ENCODE data around the gene KCTD10. TPM values are rescaled to one million over a fixed set of nuclear protein-coding genes. Genes with fewer than 3 reads are reported as not detected.

The KCTD10 gene
- total RNA-seq, 1 experiment from 2014 or later = 44.7 TPM

DNA sequence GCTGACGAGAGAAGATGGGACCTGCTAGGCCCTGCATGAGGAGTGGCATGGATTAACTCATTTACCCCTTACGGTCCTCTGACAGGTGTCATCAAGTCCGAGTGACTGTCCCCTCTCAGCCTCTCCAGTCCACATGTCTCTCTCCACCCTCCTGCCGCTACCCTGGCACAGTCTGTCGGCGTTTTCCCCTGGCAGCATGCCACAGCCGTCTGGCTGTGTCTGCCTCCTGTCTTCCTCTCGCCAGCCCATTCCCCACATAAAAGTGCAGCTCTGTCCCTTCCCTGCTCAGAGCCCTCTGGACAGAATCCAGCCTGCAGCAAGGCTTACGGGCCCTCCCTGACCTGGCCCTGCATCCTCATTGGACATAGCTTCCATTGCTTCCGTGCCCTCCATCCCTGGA, 46.0 kb upstream of the KCTD10 start (continued):
- TF ChIP-seq ZNF425 (CRISPR knock-in tag; conservative IDR thresholded peaks at IDR 0.05) = no peak
- no peak for TF ChIP-seq ETV6 (CRISPR knock-in tag; IDR thresholded peaks at IDR 0.05)
- no peak for TF ChIP-seq OVOL2 (CRISPR knock-in tag; IDR thresholded peaks at IDR 0.05; ENCODE audit: borderline replicate concordance)
- no peak for TF ChIP-seq ZNF416 (CRISPR knock-in tag; IDR thresholded peaks at IDR 0.05)
- TF ChIP-seq, protein P1, sequence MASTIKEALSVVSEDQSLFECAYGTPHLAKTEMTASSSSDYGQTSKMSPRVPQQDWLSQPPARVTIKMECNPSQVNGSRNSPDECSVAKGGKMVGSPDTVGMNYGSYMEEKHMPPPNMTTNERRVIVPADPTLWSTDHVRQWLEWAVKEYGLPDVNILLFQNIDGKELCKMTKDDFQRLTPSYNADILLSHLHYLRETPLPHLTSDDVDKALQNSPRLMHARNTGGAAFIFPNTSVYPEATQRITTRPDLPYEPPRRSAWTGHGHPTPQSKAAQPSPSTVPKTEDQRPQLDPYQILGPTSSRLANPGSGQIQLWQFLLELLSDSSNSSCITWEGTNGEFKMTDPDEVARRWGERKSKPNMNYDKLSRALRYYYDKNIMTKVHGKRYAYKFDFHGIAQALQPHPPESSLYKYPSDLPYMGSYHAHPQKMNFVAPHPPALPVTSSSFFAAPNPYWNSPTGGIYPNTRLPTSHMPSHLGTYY (CRISPR knock-in tag; IDR thresholded peaks at IDR 0.05) = no peak
- TF ChIP-seq TEAD4 (CRISPR knock-in tag; IDR thresholded peaks at IDR 0.05) = no peak
- no peak for TF ChIP-seq NR1H2 (CRISPR knock-in tag; IDR thresholded peaks at IDR 0.05)

DNA sequence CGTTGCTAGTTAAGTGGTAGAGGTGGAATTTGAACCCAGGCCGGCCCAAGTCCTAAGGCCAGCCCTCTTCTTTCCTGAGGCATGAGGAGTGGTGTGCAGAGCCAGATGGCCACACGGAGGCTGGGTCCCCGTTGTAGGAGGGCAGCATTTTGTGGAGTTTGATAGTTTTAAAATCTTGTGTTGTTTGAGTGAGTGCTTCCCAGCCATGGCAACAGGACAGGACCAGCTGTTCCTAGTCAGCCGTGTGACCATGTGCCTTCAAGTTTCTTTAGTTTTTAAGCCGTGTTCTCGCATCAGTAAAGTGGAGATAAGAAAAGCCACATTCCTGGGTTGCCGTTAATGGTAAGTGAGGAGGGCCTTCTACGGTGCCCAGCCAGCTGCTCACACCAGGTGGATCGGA, 44.7 kb upstream of the KCTD10 start:
- H3K27me3 Mint-ChIP-seq (ENCODE audit: low read depth) = no peaks in the 10 kb centered on the region
- ChIA-PET CTCF (interaction anchor here (1.8 kb wide), 1 partner anchor 76 kb away, joined by 5 read pairs; no protein-coding TSS in a partner anchor), POLR2A (no interaction called here)
- H3K9me3 Mint-ChIP-seq = no peaks in the 10 kb centered on the region
- no peak overlapping the region for H3K27ac Mint-ChIP-seq
- H3K4me3 Mint-ChIP-seq = no peak overlapping the region
- ATAC-seq (no peak), DNase-seq (ENCODE audit: low spot score) (no peak)
- peaks cover 38% of the 10 kb centered on the region for H3K36me3 Mint-ChIP-seq
- peaks cover 6% of the 10 kb centered on the region for H3K4me1 Mint-ChIP-seq
- no peak for TF ChIP-seq E2F4 (CRISPR knock-in tag; IDR thresholded peaks at IDR 0.05; ENCODE audit: borderline replicate concordance, low read depth)
- TF ChIP-seq JUN (CRISPR knock-in tag; IDR thresholded peaks at IDR 0.05) = no peak
- no peak for TF ChIP-seq ZNF121 (CRISPR knock-in tag; IDR thresholded peaks at IDR 0.05)
- TF ChIP-seq SMAD4 (CRISPR knock-in tag; IDR thresholded peaks at IDR 0.05) = no peak
- TF ChIP-seq, protein P2, sequence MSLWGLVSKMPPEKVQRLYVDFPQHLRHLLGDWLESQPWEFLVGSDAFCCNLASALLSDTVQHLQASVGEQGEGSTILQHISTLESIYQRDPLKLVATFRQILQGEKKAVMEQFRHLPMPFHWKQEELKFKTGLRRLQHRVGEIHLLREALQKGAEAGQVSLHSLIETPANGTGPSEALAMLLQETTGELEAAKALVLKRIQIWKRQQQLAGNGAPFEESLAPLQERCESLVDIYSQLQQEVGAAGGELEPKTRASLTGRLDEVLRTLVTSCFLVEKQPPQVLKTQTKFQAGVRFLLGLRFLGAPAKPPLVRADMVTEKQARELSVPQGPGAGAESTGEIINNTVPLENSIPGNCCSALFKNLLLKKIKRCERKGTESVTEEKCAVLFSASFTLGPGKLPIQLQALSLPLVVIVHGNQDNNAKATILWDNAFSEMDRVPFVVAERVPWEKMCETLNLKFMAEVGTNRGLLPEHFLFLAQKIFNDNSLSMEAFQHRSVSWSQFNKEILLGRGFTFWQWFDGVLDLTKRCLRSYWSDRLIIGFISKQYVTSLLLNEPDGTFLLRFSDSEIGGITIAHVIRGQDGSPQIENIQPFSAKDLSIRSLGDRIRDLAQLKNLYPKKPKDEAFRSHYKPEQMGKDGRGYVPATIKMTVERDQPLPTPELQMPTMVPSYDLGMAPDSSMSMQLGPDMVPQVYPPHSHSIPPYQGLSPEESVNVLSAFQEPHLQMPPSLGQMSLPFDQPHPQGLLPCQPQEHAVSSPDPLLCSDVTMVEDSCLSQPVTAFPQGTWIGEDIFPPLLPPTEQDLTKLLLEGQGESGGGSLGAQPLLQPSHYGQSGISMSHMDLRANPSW (CRISPR knock-in tag; conservative IDR thresholded peaks at IDR 0.05; ENCODE audit: low read depth) = no peak
- TF ChIP-seq ATF2 (CRISPR knock-in tag; IDR thresholded peaks at IDR 0.05; ENCODE audit: borderline replicate concordance, low read depth) = no peak
- TF ChIP-seq ZNF416 (CRISPR knock-in tag; IDR thresholded peaks at IDR 0.05) = no peak
- TF ChIP-seq ZBTB21 (CRISPR knock-in tag; IDR thresholded peaks at IDR 0.05; ENCODE audit: borderline replicate concordance) = no peak
- no peak for TF ChIP-seq NR2C2 (CRISPR knock-in tag; IDR thresholded peaks at IDR 0.05)
- TF ChIP-seq KAT7 (CRISPR knock-in tag; IDR thresholded peaks at IDR 0.05; ENCODE audit: borderline replicate concordance) = no peak
- TF ChIP-seq ARID4B (CRISPR knock-in tag; IDR thresholded peaks at IDR 0.05; ENCODE audit: borderline replicate concordance) = no peak
- TF ChIP-seq TEAD1 (CRISPR knock-in tag; IDR thresholded peaks at IDR 0.05) = no peak
- TF ChIP-seq, protein P3, sequence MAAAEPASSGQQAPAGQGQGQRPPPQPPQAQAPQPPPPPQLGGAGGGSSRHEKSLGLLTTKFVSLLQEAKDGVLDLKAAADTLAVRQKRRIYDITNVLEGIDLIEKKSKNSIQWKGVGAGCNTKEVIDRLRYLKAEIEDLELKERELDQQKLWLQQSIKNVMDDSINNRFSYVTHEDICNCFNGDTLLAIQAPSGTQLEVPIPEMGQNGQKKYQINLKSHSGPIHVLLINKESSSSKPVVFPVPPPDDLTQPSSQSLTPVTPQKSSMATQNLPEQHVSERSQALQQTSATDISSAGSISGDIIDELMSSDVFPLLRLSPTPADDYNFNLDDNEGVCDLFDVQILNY (CRISPR knock-in tag; IDR thresholded peaks at IDR 0.05) = no peak
- no peak for TF ChIP-seq ZMAT4 (CRISPR knock-in tag; IDR thresholded peaks at IDR 0.05)
- no peak for TF ChIP-seq NR3C1 (CRISPR knock-in tag; conservative IDR thresholded peaks at IDR 0.05; ENCODE audit: low read depth)
- no peak for TF ChIP-seq TEAD4 (CRISPR knock-in tag; IDR thresholded peaks at IDR 0.05)
